Esophagus muscularis mucosa (tissue), 3 donors: Measurements from ENCODE around the gene ZSCAN4.

Source experiments
- CTCF ChIP-seq, 3 experiments: fragments of 200-600 bp in 2 of 3; fragments of 450-650 bp in 1 of 3; sonication (generic) in 2 of 3; IDR thresholded peaks; one replicate each; pipeline ENCODE4 v1.5.1; 2017 to 2019; ENCODE audit warnings: antibody characterized with exemption in 3 of 3, mild to moderate bottlenecking in 2 of 3, moderate library complexity in 1 of 3
- POLR2AphosphoS5 ChIP-seq, 2 donors: sonication (generic); formaldehyde crosslinking; IDR thresholded peaks; one replicate each; pipeline ENCODE4 v1.6.1; 2017; ENCODE audit warnings: antibody characterized with exemption in 2 of 2

GRCh38 chr19:57689750-57690149, 21.0 kb downstream of the ZSCAN4 start:
- TF ChIP-seq CTCF (IDR thresholded peaks at IDR 0.05) (no peak), POLR2AphosphoS5 (IDR thresholded peaks at IDR 0.05) (no peak)
